GM18517 (cell line): ENCODE data around the gene AMFR.

Experiments used
- ATAC-seq: cut with Tn5 transposase; IDR thresholded peaks from one replicate; pipeline ENCODE4 v1.9.1; 2021; ENCODE audit warnings: mild to moderate bottlenecking, moderate library complexity; ENCODE audit not compliant: unreplicated experiment

AMFR gene

GRCh38 chr16:56424791-56425438 lies 430 bp downstream of the AMFR start:
- peak; percentile 16 for ATAC-seq

- ATAC-seq = no peak
Observed at GRCh38 chr16:56424404-56424764, 961 bp downstream of the AMFR start.

DNA sequence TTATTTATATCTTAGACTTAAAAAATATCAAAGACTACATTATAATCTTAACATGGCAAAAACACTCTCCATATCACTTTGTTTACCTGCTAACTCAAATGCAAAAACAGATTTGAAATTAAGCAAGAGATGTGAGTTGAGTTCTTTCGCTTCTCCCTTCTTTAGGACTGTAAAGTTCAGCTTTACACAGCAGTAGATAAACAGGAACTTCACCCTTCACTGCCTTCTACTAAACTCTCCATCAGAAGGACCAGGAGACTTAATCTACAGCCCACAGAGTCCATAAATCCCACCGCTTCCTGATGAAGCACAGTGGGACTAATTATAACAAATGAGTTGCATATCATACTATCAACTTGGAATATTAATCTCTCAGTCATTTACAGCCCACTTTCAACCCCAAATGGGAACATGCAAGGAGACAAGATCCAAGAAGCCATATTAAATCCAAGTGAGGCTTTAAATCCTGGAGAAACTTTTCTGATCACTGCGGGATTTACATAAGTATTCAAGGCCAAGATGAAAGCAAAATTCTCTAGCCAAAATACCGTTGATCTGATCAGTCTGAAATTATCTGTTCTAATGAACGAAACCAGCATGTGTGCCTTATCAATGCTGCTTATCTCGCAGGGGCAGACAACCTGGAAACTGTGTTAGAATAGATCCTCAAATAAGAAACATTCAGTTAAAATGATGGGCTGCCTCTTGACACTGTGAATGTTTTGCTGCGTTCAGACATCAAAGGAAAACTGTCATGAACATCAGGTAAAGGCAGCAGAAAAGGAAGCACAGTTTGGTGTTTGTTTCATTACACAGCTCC lies 1.6 kb downstream of the AMFR start:
- ATAC-seq = no peak

GRCh38 chr16:56422896-56423441 lies 2.4 kb downstream of the AMFR start:
- ATAC-seq = no peak

DNA sequence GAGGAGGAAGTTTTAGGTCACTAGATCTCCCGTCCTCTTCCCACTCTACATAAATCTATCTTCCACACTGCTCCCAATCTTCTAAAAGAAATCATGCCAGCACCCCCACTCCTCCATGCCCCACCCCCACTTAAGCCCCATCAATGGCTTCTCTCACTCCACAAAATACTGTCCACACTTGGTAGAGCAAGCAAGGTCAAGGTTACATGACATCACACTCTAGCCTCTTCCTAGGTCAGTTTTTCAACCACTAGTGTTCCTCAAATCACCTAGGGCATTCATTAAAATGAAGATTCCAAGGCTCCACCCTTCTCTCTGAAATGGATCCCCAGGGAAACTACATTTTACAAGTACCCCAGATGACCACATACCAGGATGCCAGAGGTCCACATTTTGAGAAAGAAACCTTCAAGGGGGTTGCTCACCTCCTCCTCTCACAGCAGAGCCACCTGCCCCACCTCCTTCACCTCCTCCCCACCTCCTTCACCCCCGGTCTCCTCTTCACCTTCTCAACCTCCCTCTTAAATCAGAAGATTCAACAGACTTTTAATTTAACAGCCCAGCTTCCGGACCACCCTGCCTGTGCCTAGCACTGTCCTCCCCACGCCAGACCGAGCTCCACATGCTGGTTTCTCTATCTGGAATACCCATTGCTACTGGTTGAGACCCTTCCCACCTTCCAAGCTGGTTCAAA lies 3.2 kb downstream of the AMFR start:
- no peak for ATAC-seq

- ATAC-seq = no peak
Observed at GRCh38 chr16:56421313-56421712, 4.0 kb downstream of the AMFR start.

DNA sequence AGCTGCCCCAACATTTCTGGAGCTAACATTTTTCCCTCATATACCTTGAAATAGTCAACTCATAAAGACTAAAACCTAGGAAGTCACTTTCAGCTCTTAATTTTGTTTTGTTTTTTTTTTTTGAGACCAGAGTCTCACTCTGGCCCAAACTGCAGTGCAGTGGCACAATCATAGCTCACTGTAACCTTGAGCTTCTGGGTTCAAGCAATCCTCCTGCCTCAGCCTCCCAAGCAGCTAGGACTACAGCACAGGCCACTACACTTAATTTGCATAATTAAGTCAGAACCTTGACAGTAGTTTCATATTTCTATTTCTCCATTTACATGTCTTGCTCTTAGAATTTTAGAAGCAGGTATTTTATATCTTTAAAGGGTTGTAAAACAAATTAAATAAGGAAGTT lies 4.7 kb downstream of the AMFR start:
- no peak for ATAC-seq

- no peak for ATAC-seq
Observed at GRCh38 chr16:56419740-56420548, 5.4 kb downstream of the AMFR start.

DNA sequence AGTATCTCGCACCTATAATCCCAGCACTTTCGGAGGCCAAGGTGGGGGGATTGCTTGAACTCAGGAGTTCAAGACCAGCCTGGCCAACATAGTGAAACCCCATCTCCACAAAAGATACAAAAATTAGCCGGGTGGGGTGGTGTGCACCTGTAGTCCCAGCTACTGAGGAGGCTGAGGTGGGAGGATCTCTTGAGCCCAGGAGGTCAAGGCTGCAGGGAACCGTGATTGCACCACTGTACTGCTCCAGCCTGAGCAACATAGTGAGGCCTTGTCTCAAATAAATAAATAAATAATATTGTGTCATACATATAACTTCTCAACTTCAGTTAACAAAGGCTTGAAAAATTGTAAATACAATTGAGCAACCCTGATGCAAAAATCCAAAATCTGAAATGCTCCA lies 8.2 kb downstream of the AMFR start:
- no peak for ATAC-seq

DNA sequence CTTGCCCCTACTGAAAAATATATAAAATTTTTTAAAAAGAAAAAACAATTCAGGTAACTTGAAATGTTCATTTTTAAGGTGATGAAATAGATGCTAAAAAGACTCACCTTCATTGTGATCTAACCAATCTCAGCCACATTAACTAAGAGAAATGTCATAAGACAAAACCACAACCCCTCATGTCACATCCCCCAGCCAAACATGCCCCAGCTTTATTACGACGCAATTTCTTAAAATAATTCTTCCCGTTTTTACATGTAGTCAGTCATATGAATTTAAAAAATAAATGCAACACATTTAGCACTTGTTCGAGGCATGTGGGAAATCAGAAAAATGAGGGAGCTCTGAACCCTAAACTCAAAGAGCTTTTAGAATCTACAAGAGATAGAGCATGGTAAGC lies 9.5 kb downstream of the AMFR start:
- no peak for ATAC-seq

DNA sequence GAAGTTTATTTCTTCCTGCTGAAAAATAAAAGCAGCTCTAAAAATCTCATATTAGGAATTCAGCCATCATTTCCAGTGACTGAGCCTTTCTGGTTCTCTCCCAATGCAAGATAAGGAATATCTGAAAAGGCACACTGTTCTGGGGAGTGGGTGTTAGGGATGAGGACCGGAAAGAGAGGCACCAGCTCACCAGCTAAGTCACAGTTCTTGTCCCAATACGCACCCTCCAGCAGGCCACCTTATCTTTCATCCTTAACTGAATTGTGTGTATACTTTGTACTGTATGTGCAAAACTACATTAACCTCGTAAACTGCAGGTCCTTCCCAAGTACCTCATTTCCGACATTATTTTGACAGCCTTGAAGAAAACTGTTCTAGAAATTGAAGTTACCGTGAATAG lies 11.0 kb downstream of the AMFR start:
- ATAC-seq = no peak

- no peak for ATAC-seq
Observed at GRCh38 chr16:56413381-56413780, 12.0 kb downstream of the AMFR start.

GRCh38 chr16:56411624-56412023 lies 13.7 kb downstream of the AMFR start:
- no peak for ATAC-seq

GRCh38 chr16:56411123-56411522 lies 14.2 kb downstream of the AMFR start:
- no peak for ATAC-seq

DNA sequence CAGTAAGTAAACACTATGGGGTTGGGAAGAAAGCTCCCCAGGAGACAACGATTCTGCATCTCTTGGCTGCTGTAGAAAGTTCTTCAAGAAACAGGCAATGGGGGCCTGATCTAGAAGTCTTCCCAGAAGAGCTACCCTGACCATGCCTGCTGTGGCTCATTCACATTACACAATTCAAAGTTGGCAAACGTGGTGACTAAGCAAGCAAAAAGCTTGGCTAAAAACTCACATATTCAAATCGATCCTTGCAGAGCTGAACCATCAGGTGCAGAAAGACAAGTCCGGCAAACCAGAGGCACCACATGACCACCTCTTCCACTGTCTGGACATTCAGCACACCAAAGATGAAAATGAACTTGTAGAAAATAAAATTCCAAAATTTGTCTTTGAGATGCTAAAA lies 16.1 kb downstream of the AMFR start:
- ATAC-seq = no peak

GRCh38 chr16:56408379-56409098 lies 16.8 kb downstream of the AMFR start:
- ATAC-seq = no peak

DNA sequence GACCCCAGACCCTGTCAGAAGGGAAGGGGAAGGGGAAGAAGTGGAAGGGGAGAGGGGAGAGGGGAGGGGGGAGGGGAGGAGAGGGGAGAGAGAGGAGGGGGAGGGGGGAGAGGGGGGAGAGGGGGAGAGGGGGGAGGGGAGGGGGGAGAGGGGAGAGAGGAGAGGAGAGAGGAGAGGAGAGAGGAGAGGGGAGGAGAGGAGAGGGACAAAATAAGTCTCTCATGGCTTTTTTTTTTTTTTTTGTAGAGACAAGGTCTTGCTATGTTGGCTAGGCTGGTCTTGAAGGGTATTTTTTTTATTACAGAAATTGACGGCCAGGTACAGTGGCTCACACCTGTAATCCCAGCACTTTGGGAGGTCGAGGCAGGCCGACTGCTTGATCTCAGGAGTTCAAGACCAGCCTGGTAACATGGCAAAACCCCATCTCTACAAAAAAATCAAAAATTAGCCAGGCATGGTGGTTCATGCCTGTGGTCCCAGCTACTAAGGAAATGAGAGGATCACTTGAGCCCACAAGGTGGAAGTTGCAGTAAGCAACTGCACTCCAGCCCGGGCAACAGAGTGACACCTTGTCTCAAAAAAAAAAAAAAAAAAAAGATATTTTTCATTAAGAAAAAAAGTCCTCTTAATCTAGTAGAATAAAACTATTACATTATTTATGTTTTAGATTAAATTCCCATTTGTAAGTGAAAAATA lies 19.2 kb downstream of the AMFR start:
- ATAC-seq = no peak

GRCh38 chr16:56401482-56401881 lies 23.9 kb downstream of the AMFR start:
- ATAC-seq = no peak

GRCh38 chr16:56400458-56400857 lies 24.9 kb downstream of the AMFR start:
- ATAC-seq = no peak

DNA sequence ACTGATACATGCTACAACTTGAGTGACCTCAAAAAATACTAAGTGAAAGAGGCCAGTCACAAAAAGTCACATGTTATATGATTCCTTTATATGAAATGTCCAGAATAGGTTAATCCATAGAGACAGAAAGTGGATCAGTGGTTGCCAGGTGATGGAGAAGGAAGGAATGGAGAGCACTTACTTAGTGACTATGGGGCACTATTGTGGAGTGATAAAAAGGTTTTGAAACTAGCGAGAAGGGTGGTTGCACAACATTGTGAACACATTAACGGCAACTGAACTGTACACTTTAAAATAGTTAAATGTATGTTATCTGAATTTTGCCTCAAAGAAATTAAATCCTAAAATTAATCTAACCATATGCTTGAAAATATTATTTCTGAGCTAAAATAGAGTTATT lies 25.9 kb downstream of the AMFR start:
- ATAC-seq = no peak
